Type B pancreatic cell (in vitro differentiated cells): Measurements from ENCODE around the gene SMARCD3. TPM values are rescaled to one million over a fixed set of nuclear protein-coding genes. Genes with fewer than 3 reads are reported as not detected.

ENCODE experiments used
- DNase-seq: peaks from one replicate; pipeline ENCODE4 v3.0.0; 2021; ENCODE audit warnings: mixed read lengths; ENCODE audit not compliant: unreplicated experiment; ENCODE audit errors: extremely low spot score
- H3K27ac Mint-ChIP-seq: 2 replicates; pipeline ENCODE4 v1.8.0; 2021; ENCODE audit warnings: mild to moderate bottlenecking, mixed read lengths
- H3K27me3 Mint-ChIP-seq: 2 replicates; pipeline ENCODE4 v1.8.0; 2021; ENCODE audit warnings: mixed read lengths
- H3K36me3 Mint-ChIP-seq: 2 replicates; pipeline ENCODE4 v1.8.0; 2021; ENCODE audit warnings: mixed read lengths
- H3K4me1 Mint-ChIP-seq: one replicate; pipeline ENCODE4 v1.8.0; 2021; ENCODE audit warnings: mixed read lengths; ENCODE audit not compliant: unreplicated experiment
- H3K4me3 Mint-ChIP-seq: 2 replicates; pipeline ENCODE4 v1.8.0; 2021; ENCODE audit warnings: mild to moderate bottlenecking, mixed read lengths
- H3K9me3 Mint-ChIP-seq: 2 replicates; pipeline ENCODE4 v1.8.0; 2021; ENCODE audit warnings: mixed read lengths
- total RNA-seq: library from RNA; stranded (reverse); gene quantifications from 2 replicates; pipeline ENCODE4 v1.2.1, GENCODE V29; 2021; ENCODE audit warnings: low replicate concordance
- TF ChIP-seq, protein P1 (sequence below): fragments of 200-600 bp; sonication (generic); conservative IDR thresholded peaks from 2 replicates; pipeline ENCODE4 v1.5.0; 2021; ENCODE audit warnings: antibody characterized with exemption, mild to moderate bottlenecking

The SMARCD3 gene
- total RNA-seq, 1 donor from 2014 or later = 58.4 TPM

DNA sequence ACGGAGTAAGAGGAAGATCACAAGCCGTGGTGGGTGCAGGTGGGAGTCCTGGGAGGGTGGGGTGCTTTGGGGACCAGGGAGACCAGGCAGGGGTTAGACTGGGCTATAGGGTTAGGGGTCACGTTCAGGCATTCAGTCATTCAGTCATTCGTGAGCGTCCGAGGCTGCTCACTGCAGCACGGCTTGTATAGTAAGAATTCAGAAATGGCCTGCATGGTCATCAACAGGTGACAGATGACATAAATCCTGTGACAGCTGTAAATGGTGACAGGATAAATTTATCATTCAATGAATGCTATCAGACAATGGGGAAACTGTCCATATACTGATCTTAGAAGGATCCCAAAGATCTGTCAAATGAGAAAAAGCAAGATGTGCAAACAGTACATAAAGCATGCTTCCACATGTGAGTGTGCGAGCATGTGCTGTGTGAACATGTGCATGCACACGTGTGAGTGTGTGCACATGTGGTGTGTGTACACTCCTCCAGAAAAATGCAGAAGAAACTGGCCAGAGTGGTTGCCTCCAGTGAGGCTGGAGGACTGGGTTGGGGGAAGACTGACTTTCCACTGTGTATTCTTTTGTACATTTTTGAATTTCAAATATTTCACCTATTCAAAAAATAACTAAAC, 32.0 kb upstream of the SMARCD3 start:
- peaks cover 4% of the 10 kb centered on the region for H3K4me1 Mint-ChIP-seq
- H3K9me3 Mint-ChIP-seq = no peaks in the 10 kb centered on the region
- H3K36me3 Mint-ChIP-seq = no peaks in the 10 kb centered on the region
- no peak overlapping the region for H3K4me3 Mint-ChIP-seq
- DNase-seq = no peak
- TF ChIP-seq, protein P1, sequence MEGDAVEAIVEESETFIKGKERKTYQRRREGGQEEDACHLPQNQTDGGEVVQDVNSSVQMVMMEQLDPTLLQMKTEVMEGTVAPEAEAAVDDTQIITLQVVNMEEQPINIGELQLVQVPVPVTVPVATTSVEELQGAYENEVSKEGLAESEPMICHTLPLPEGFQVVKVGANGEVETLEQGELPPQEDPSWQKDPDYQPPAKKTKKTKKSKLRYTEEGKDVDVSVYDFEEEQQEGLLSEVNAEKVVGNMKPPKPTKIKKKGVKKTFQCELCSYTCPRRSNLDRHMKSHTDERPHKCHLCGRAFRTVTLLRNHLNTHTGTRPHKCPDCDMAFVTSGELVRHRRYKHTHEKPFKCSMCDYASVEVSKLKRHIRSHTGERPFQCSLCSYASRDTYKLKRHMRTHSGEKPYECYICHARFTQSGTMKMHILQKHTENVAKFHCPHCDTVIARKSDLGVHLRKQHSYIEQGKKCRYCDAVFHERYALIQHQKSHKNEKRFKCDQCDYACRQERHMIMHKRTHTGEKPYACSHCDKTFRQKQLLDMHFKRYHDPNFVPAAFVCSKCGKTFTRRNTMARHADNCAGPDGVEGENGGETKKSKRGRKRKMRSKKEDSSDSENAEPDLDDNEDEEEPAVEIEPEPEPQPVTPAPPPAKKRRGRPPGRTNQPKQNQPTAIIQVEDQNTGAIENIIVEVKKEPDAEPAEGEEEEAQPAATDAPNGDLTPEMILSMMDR = no peak
- H3K27ac Mint-ChIP-seq = no peak overlapping the region
- peaks cover 56% of the 10 kb centered on the region for H3K27me3 Mint-ChIP-seq

DNA sequence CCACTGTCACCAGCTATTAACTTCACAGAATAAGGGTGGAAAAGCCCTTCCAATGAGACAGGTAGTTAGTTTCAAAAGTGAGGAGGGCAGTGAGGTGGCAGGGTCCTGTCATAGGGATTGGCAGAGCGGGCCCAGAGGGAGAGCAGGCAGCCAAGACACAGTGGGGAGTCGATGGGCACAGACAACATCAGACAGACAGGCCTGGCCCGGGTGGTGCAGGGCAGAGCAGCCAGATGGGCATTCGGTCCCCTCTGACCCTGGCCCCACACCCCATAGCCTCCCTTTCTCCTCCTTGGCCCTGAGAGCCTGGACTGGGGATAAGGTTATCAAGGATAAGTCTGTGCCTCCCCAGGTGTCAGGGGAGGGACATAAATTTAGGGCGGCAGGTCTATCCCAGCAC, 31.4 kb upstream of the SMARCD3 start:
- Mint-ChIP-seq H3K9me3 (no peaks in the 10 kb centered on the region), H3K4me3 (no peak overlapping the region), H3K27ac (no peak overlapping the region), H3K36me3 (no peaks in the 10 kb centered on the region), H3K27me3 (peaks cover 50% of the 10 kb centered on the region), H3K4me1 (peaks cover 4% of the 10 kb centered on the region)
- TF ChIP-seq, protein P1 = no peak
- no peak for DNase-seq

DNA sequence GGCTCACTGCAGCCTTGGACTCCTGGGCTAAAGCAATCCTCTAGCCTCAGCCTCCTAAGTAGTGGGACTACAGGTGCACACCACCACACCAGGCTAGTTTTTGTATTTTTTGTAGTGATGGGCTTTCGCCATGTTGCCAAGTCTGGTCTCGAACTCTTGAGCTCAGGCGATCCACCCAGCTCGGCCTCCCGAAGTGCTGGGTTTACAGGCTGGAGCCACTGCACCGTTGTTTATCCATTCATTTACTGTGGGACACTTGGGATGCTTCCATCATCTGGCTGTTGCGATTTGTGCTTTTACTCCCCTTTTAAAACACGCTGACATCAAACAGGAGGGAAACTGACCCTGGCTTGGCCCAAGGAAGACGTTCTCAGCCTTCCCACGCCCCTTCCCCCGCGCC, 30.5 kb upstream of the SMARCD3 start:
- H3K27ac Mint-ChIP-seq = no peak overlapping the region
- TF ChIP-seq, protein P1 = no peak
- H3K4me3 Mint-ChIP-seq = peak overlapping the region; percentile 20
- H3K4me1 Mint-ChIP-seq = peaks cover 9% of the 10 kb centered on the region
- H3K27me3 Mint-ChIP-seq = peaks cover 50% of the 10 kb centered on the region
- no peak for DNase-seq
- no peaks in the 10 kb centered on the region for H3K36me3 Mint-ChIP-seq
- H3K9me3 Mint-ChIP-seq = no peaks in the 10 kb centered on the region

DNA sequence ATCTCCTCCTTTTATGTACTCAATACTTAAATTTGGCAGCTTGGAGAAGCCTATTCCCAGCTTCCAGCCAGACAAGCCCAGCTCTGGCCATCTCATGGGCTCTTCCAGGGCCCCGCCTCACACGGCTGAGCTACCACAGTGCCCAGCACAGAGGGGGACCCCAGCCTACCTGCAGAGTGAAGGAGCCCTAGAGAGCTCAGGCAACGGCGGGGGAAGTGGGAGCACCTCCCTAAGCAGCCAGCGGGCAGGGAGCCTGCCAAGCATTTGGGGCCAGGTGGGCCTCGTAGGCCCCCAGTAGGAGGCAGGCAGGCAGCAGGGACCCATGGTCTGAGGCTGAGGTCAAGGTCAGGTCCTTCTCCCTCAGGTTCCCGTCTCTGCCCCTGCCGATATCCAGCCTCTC, 29.1 kb upstream of the SMARCD3 start:
- DNase-seq = no peak
- Mint-ChIP-seq H3K4me3 (peak overlapping the region; percentile 76), H3K36me3 (no peaks in the 10 kb centered on the region), H3K27me3 (peaks cover 45% of the 10 kb centered on the region), H3K27ac (no peak overlapping the region), H3K4me1 (peaks cover 9% of the 10 kb centered on the region), H3K9me3 (no peaks in the 10 kb centered on the region)
- TF ChIP-seq, protein P1 = no peak

DNA sequence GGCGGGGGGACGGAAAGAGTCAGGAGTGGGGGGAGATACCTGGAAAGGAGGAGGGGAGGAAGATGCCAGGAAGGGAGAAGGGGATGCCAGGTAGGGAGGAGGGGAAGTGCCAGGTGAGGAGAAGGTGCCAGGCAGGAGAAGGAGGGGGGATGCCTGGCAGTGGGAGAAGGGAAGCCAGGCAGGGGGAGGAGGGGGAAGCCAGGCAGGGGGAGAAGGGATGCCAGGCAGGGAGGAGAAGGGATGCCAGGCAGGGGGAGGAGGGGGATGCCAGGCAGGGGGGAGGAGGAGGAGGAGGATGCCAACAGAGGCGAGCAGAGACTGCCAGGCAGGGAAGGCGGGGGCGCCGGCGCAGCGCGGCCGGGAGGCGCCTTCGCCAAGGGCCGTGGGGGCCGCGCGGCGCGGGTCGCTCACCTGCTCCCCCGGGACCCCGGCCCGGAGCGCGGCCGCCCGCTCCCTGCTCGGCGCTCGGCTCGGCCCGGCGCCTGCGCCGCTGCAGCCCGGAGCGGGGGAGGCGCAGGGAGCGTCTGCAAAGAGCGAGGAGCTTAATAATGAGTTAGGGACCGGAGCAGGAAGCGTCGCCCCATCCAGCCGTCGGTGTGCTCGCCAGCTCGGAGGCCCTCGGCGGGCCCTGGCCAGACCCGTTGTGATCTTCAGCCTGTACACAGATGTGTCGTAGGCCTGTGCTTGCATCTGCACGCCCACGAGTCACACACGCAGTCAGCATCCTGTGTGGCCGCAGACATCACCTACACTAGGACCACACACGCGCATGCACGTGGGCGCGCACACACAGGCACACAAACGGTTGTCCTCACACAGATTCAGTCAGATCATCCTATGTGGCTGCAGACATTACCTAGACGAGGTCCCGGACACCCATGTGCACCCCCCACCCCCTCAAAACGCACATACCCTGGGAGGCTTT, 28.4 kb upstream of the SMARCD3 start:
- DNase-seq = no peak
- no peaks in the 10 kb centered on the region for H3K9me3 Mint-ChIP-seq
- H3K27ac Mint-ChIP-seq = no peak overlapping the region
- H3K4me3 Mint-ChIP-seq = peak overlapping the region; percentile 76
- TF ChIP-seq, protein P1 = no peak
- H3K27me3 Mint-ChIP-seq = peaks cover 48% of the 10 kb centered on the region
- no peaks in the 10 kb centered on the region for H3K36me3 Mint-ChIP-seq
- H3K4me1 Mint-ChIP-seq = peaks cover 14% of the 10 kb centered on the region
